ENCODE data around the gene LRRC4C. TPM values are rescaled to one million over a fixed set of nuclear protein-coding genes. Genes with fewer than 3 reads are reported as not detected.

LRRC4C gene
- total and polyA plus RNA-seq, 7 donors = 0.98 to 5.4 (median 3.0) TPM; not detected in 1

- intact Hi-C loops (cut with DNase I) = no loop called here
- TF ChIP-seq POLR2A (IDR thresholded peaks at IDR 0.05) (no peak), EP300 (IDR thresholded peaks at IDR 0.05) (no peak), POLR2AphosphoS5 (IDR thresholded peaks at IDR 0.05) (no peak), CTCF (IDR thresholded peaks at IDR 0.05) (no peak)
- no peak overlapping the region for H3K4me3 ChIP-seq
- 76 to 82% methylated on average over 5 of the region's 5 CpGs for WGBS, 2 donors
- H3K27ac ChIP-seq = no peak overlapping the region
- DNase-seq = no peak
- no peaks in the 10 kb centered on the region for H3K36me3 ChIP-seq
- no peaks in the 10 kb centered on the region for H3K9me3 ChIP-seq
- H3K27me3 ChIP-seq = no peaks in the 10 kb centered on the region
- no peaks in the 10 kb centered on the region for H3K4me1 ChIP-seq
Observed at GRCh38 chr11:40380835-40381234, 1078.6 kb downstream of the LRRC4C start.

- Histone ChIP-seq H3K27me3 (no peaks in the 10 kb centered on the region), H3K36me3 (no peaks in the 10 kb centered on the region), H3K27ac (no peak overlapping the region), H3K4me1 (no peaks in the 10 kb centered on the region), H3K9me3 (no peaks in the 10 kb centered on the region), H3K4me3 (no peak overlapping the region)
- intact Hi-C loops (cut with DNase I) = no loop called here
- WGBS, 2 donors = 79 to 83% methylated on average over 3 of the region's 3 CpGs
- DNase-seq = no peak
- TF ChIP-seq POLR2A (IDR thresholded peaks at IDR 0.05) = no peak
- no peak for TF ChIP-seq CTCF (IDR thresholded peaks at IDR 0.05)
- TF ChIP-seq EP300 (IDR thresholded peaks at IDR 0.05) = no peak
Observed at GRCh38 chr11:40376331-40376730, 1083.1 kb downstream of the LRRC4C start.

GRCh38 chr11:40370821-40371616, 1088.4 kb downstream of the LRRC4C start:
- Histone ChIP-seq H3K27ac (no peak overlapping the region), H3K36me3 (no peaks in the 10 kb centered on the region), H3K9me3 (no peaks in the 10 kb centered on the region), H3K27me3 (no peaks in the 10 kb centered on the region), H3K4me3 (no peak overlapping the region), H3K4me1 (no peaks in the 10 kb centered on the region)
- intact Hi-C loops (cut with DNase I) = no loop called here
- DNase-seq = no peak
- WGBS, 2 donors = 50 to 73% methylated on average over 5 of the region's 5 CpGs
- TF ChIP-seq CTCF (IDR thresholded peaks at IDR 0.05) (no peak), POLR2A (IDR thresholded peaks at IDR 0.05) (no peak), POLR2AphosphoS5 (IDR thresholded peaks at IDR 0.05) (no peak), EP300 (IDR thresholded peaks at IDR 0.05) (no peak)

- Histone ChIP-seq H3K36me3 (no peaks in the 10 kb centered on the region), H3K9me3 (no peaks in the 10 kb centered on the region), H3K27ac (no peak overlapping the region), H3K4me1 (no peaks in the 10 kb centered on the region), H3K4me3 (no peak overlapping the region), H3K27me3 (no peaks in the 10 kb centered on the region)
- DNase-seq = no peak
- TF ChIP-seq POLR2AphosphoS5 (IDR thresholded peaks at IDR 0.05) = no peak
- TF ChIP-seq EP300 (IDR thresholded peaks at IDR 0.05) = no peak
- no peak for TF ChIP-seq CTCF (IDR thresholded peaks at IDR 0.05)
- intact Hi-C loops (cut with DNase I) = no loop called here
- WGBS, 2 donors = 53 to 70% methylated on average over 5 of the region's 5 CpGs
Observed at GRCh38 chr11:40360206-40360798, 1099.2 kb downstream of the LRRC4C start.
